ENCODE measurements around the gene NDUFB4. TPM values are rescaled to one million over a fixed set of nuclear protein-coding genes. Genes with fewer than 3 reads are reported as not detected.
A peak's percentile ranks its signal among the peaks of the same experiment; 100 is the strongest.

NDUFB4 gene
- total RNA-seq, 1 experiment from 2014 or later: 283 TPM

- Histone ChIP-seq H3K36me3 (ENCODE audit: low read depth, low read length) (no peaks in the 10 kb centered on the region), H4K20me1 (ENCODE audit: low read length) (no peaks in the 10 kb centered on the region), H3F3A (ENCODE audit: low read length, unreplicated experiment) (no peaks in the 10 kb centered on the region), H3K9ac (ENCODE audit: low read length) (no peak overlapping the region), H3K27me3 (ENCODE audit: low read length) (no peaks in the 10 kb centered on the region), H3K27ac (ENCODE audit: low read length) (no peak overlapping the region), H2AFZ (ENCODE audit: low read length) (0 out of 2 replicates have a peak overlapping the region, but pooled peaks have one; percentile 4), H3K9me3 (ENCODE audit: low read length) (no peaks in the 10 kb centered on the region; the same call in 1 of the 2 replicates), H3K4me3 (ENCODE audit: low read length) (no peak overlapping the region), H3K79me2 (ENCODE audit: low read length) (no peaks in the 10 kb centered on the region), H3K9me2 (replicated peaks; ENCODE audit: low read length) (no peaks in the 10 kb centered on the region), H3K4me2 (ENCODE audit: low read length) (no peak overlapping the region), H3K4me1 (ENCODE audit: insufficient read depth, low read length) (peaks cover 28% of the 10 kb centered on the region)
- TF ChIP-seq CTCF (conservative IDR thresholded peaks at IDR 0.05; ENCODE audit: low read depth, low read length) (no peak), EZH2 (IDR thresholded peaks at IDR 0.05; ENCODE audit: low read length, unreplicated experiment) (no peak), EZH2phosphoT487 (IDR thresholded peaks at IDR 0.05; ENCODE audit: borderline replicate concordance, low read length) (no peak)
- no TSS peak for BruUV-seq (replicated peaks)
- intact Hi-C loops (cut with micrococcal nuclease): no loop called here
- CTCF ChIA-PET: interaction anchor here (0.7 kb wide), 1 partner anchor 129 kb away, joined by 3 read pairs; no protein-coding TSS in a partner anchor
- no peak for DNase-seq
- POLR2A ChIA-PET (ENCODE audit: unreplicated experiment): interaction anchor here (0.6 kb wide), 1 partner anchor 54 kb away, joined by 3 read pairs; no protein-coding TSS in a partner anchor
- ATAC-seq: no peak
These were observed 29.0 kb downstream of the NDUFB4 start for GRCh38 chr3:120625159-120625586.

- Histone ChIP-seq H2AFZ (ENCODE audit: low read length) (no peak overlapping the region), H3K4me3 (ENCODE audit: low read length) (no peak overlapping the region), H3K9me2 (replicated peaks; ENCODE audit: low read length) (no peaks in the 10 kb centered on the region), H3F3A (ENCODE audit: low read length, unreplicated experiment) (no peaks in the 10 kb centered on the region), H3K4me2 (ENCODE audit: low read length) (no peak overlapping the region), H4K20me1 (ENCODE audit: low read length) (no peaks in the 10 kb centered on the region), H3K27me3 (ENCODE audit: low read length) (no peaks in the 10 kb centered on the region), H3K27ac (ENCODE audit: low read length) (no peak overlapping the region), H3K9ac (ENCODE audit: low read length) (no peak overlapping the region), H3K9me3 (ENCODE audit: low read length) (no peaks in the 10 kb centered on the region; the same call in 1 of the 2 replicates), H3K4me1 (ENCODE audit: insufficient read depth, low read length) (no peaks in the 10 kb centered on the region), H3K79me2 (ENCODE audit: low read length) (no peaks in the 10 kb centered on the region), H3K36me3 (ENCODE audit: low read depth, low read length) (no peaks in the 10 kb centered on the region)
- DNase-seq (no peak), ATAC-seq (peak; percentile 45; the same call in 1 of the 2 replicates)
- POLR2A ChIA-PET (ENCODE audit: unreplicated experiment): no interaction called here
- CTCF ChIA-PET: interaction anchor here (0.8 kb wide), 1 partner anchor 72 kb away, joined by 6 read pairs; no protein-coding TSS in a partner anchor
- BruUV-seq (replicated peaks): no TSS peak
- TF ChIP-seq EZH2phosphoT487 (IDR thresholded peaks at IDR 0.05; ENCODE audit: borderline replicate concordance, low read length) (no peak), CTCF (conservative IDR thresholded peaks at IDR 0.05; ENCODE audit: low read depth, low read length) (no peak), EZH2 (IDR thresholded peaks at IDR 0.05; ENCODE audit: low read length, unreplicated experiment) (no peak)
- intact Hi-C loops (cut with micrococcal nuclease): no loop called here
These were observed 38.4 kb downstream of the NDUFB4 start for GRCh38 chr3:120634539-120634938.

GRCh38 chr3:120636795-120637401 lies 40.8 kb downstream of the NDUFB4 start:
- H3K27me3 ChIP-seq (ENCODE audit: low read length): no peaks in the 10 kb centered on the region
- no peak overlapping the region for H3K4me3 ChIP-seq (ENCODE audit: low read length)
- H3F3A ChIP-seq (ENCODE audit: low read length, unreplicated experiment): no peaks in the 10 kb centered on the region
- H4K20me1 ChIP-seq (ENCODE audit: low read length): no peaks in the 10 kb centered on the region
- no peaks in the 10 kb centered on the region for H3K79me2 ChIP-seq (ENCODE audit: low read length)
- ChIA-PET POLR2A (ENCODE audit: unreplicated experiment) (no interaction called here), CTCF (no interaction called here)
- intact Hi-C loops (cut with micrococcal nuclease): no loop called here
- no peak overlapping the region for H3K4me2 ChIP-seq (ENCODE audit: low read length)
- no peaks in the 10 kb centered on the region for H3K36me3 ChIP-seq (ENCODE audit: low read depth, low read length)
- no peak overlapping the region for H3K27ac ChIP-seq (ENCODE audit: low read length)
- no peaks in the 10 kb centered on the region for H3K9me2 ChIP-seq (replicated peaks; ENCODE audit: low read length)
- H2AFZ ChIP-seq (ENCODE audit: low read length): no peak overlapping the region
- H3K9ac ChIP-seq (ENCODE audit: low read length): no peak overlapping the region
- BruUV-seq (replicated peaks): no TSS peak
- H3K4me1 ChIP-seq (ENCODE audit: insufficient read depth, low read length): no peaks in the 10 kb centered on the region
- TF ChIP-seq EZH2 (IDR thresholded peaks at IDR 0.05; ENCODE audit: low read length, unreplicated experiment) (no peak), EZH2phosphoT487 (IDR thresholded peaks at IDR 0.05; ENCODE audit: borderline replicate concordance, low read length) (no peak)
- ATAC-seq: no peak
- no peak for DNase-seq
- no peaks in the 10 kb centered on the region for H3K9me3 ChIP-seq (ENCODE audit: low read length)
